RWPE2 (cell line): ENCODE data around the gene GLB1L.

Source experiments
- ATAC-seq: fragments of 200-7000 bp; cut with Tn5 transposase; 3 replicates; pipeline ENCODE4 v1.9.1; 2021; ENCODE audit warnings: low read depth
- DNase-seq: peaks from one replicate; pipeline ENCODE4 v3.0.0-alpha.2; 2020; ENCODE audit warnings: low spot score
- H3K27ac ChIP-seq: fragments of 450-650 bp; 2 replicates; pipeline ENCODE4 v1.5.1; 2017; ENCODE audit warnings: mild to moderate bottlenecking; ENCODE audit not compliant: poor library complexity, severe bottlenecking
- H3K27me3 ChIP-seq: fragments of 250-450 bp; sonication (Bioruptor Pico); 2 replicates; pipeline ENCODE4 v1.5.1; 2021; ENCODE audit warnings: mild to moderate bottlenecking, moderate library complexity; ENCODE audit not compliant: insufficient read depth, poor library complexity, severe bottlenecking
- H3K36me3 ChIP-seq: fragments of 250-450 bp; sonication (Bioruptor Pico); 2 replicates; pipeline ENCODE4 v1.5.1; 2020; ENCODE audit warnings: low read depth, mild to moderate bottlenecking, moderate library complexity
- H3K4me1 ChIP-seq: fragments of 250-450 bp; sonication (Bioruptor Pico); 2 replicates; pipeline ENCODE4 v1.5.1; 2021; ENCODE audit warnings: mild to moderate bottlenecking, moderate library complexity; ENCODE audit not compliant: insufficient read depth, poor library complexity, severe bottlenecking
- H3K4me3 ChIP-seq: fragments of 250-450 bp; sonication (Bioruptor Pico); 2 replicates; pipeline ENCODE4 v1.5.1; 2021; ENCODE audit warnings: mild to moderate bottlenecking, moderate library complexity; ENCODE audit not compliant: severe bottlenecking
- H3K9me3 ChIP-seq: fragments of 250-450 bp; sonication (Bioruptor Pico); 2 replicates; pipeline ENCODE4 v1.5.1; 2021; ENCODE audit warnings: mild to moderate bottlenecking, moderate library complexity; ENCODE audit not compliant: severe bottlenecking
- CTCF ChIP-seq: fragments of 450-650 bp; IDR thresholded peaks from one replicate; pipeline ENCODE4 v1.5.1; 2017; ENCODE audit warnings: mild to moderate bottlenecking, moderate library complexity; ENCODE audit not compliant: poor library complexity, severe bottlenecking

GLB1L gene

GRCh38 chr2:219234331-219234730, 10.9 kb downstream of the GLB1L start:
- peaks cover 79% of the 10 kb centered on the region for H3K36me3 ChIP-seq
- TF ChIP-seq CTCF: no peak
- DNase-seq (no peak), ATAC-seq (no peak)
- H3K27ac ChIP-seq: no peak overlapping the region
- H3K4me1 ChIP-seq: peaks cover 4% of the 10 kb centered on the region
- no peak overlapping the region for H3K4me3 ChIP-seq
- no peaks in the 10 kb centered on the region for H3K27me3 ChIP-seq
- no peaks in the 10 kb centered on the region for H3K9me3 ChIP-seq

GRCh38 chr2:219230059-219230540, 15.1 kb downstream of the GLB1L start:
- H3K36me3 ChIP-seq: peaks cover 70% of the 10 kb centered on the region
- no peak for TF ChIP-seq CTCF
- no peak for DNase-seq
- ATAC-seq: peak; percentile 37
- H3K27me3 ChIP-seq: no peaks in the 10 kb centered on the region
- peaks cover 7% of the 10 kb centered on the region for H3K4me1 ChIP-seq
- H3K9me3 ChIP-seq: no peaks in the 10 kb centered on the region
- peak overlapping the region; percentile 82 for H3K27ac ChIP-seq
- H3K4me3 ChIP-seq: peak overlapping the region; percentile 68

- DNase-seq: peak; percentile 99
- peak; percentile 97 for ATAC-seq
- Histone ChIP-seq H3K36me3 (peaks cover 72% of the 10 kb centered on the region), H3K4me3 (peak within 1 kb of the TSS; percentile 68), H3K9me3 (no peaks in the 10 kb centered on the region), H3K27me3 (no peaks in the 10 kb centered on the region), H3K27ac (peak within 1 kb of the TSS; percentile 82), H3K4me1 (peaks cover 7% of the 10 kb centered on the region)
- no peak for TF ChIP-seq CTCF
These were observed 15.8 kb downstream of the GLB1L start, which contains the start of the genes ANKZF1 and ATG9A for GRCh38 chr2:219229305-219230058. Gene ANKZF1, plus strand, starts transcription at chr2:219229806. Its CDS starts 452 bp downstream, at chr2:219230258. Gene ATG9A, minus strand, starts transcription at chr2:219229636. Its CDS starts 1,612 bp downstream, at chr2:219228024.

GRCh38 chr2:219228911-219229304, 16.3 kb downstream of the GLB1L start:
- Histone ChIP-seq H3K4me1 (peaks cover 7% of the 10 kb centered on the region), H3K36me3 (peaks cover 72% of the 10 kb centered on the region)
- ATAC-seq: peak; percentile 4; the same call in 2 of the 3 replicates

More at GRCh38 chr2:219228911-219229304, 16.3 kb downstream of the GLB1L start:
- peak overlapping the region; percentile 68 for H3K4me3 ChIP-seq
- DNase-seq: no peak
- H3K27me3 ChIP-seq: no peaks in the 10 kb centered on the region
- no peak for TF ChIP-seq CTCF
- H3K9me3 ChIP-seq: no peaks in the 10 kb centered on the region
- H3K27ac ChIP-seq: peak overlapping the region; percentile 82
